Fibroblast of lung (primary cell): ENCODE results near the gene OPA3.

Experiments
- CTCF ChIP-seq, 2 donors: IDR thresholded peaks in 1 of 2; conservative IDR thresholded peaks in 1 of 2; 1 replicate in 1 of 2; 2 replicates in 1 of 2; pipeline ENCODE4 v1.5.1; 2011 to 2012; ENCODE audit warnings: low read length in 2 of 2, control low read depth in 1 of 2, inconsistent platforms in 1 of 2, low read depth in 1 of 2, mild to moderate bottlenecking in 1 of 2
- EZH2 ChIP-seq: IDR thresholded peaks from 2 replicates; pipeline ENCODE4 v1.5.1; 2012; ENCODE audit warnings: low read length, control low read depth, mild to moderate bottlenecking; ENCODE audit errors: missing control alignments

- no peak for TF ChIP-seq CTCF (conservative IDR thresholded peaks at IDR 0.05 in 1 of 2, IDR thresholded peaks at IDR 0.05 in 1 of 2; ENCODE audit: low read depth in 1 of 2, low read length in 2 of 2)
- no peak for TF ChIP-seq EZH2
These were observed 10.1 kb downstream of the OPA3 start for GRCh38 chr19:45574526-45574925.
